ENCODE data around the gene EIF2D.
A peak's percentile ranks its signal among the peaks of the same experiment; 100 is the strongest.

EIF2D gene

DNA sequence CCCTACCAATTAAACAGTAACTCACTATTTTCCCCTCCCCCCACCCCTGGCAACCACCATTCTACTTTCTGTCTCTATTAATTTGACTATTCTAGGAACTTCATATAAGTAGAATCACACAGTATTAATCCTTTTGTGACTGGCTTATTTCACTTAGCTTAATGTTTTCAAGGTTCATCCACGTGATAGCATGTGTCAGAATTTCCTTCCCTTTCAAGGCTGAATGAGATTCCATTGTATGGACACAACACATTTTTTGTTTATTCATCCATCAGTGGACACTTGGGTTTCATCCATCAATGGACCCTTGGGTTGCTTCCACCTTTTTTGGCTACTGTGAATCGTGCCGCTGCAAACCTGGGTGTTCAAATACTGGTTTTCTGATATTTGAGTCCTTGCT, 41.7 kb downstream of the EIF2D start:
- no peak for DNase-seq (ENCODE audit: low read depth in 4 of 4, low spot score in 1 of 4)

DNA sequence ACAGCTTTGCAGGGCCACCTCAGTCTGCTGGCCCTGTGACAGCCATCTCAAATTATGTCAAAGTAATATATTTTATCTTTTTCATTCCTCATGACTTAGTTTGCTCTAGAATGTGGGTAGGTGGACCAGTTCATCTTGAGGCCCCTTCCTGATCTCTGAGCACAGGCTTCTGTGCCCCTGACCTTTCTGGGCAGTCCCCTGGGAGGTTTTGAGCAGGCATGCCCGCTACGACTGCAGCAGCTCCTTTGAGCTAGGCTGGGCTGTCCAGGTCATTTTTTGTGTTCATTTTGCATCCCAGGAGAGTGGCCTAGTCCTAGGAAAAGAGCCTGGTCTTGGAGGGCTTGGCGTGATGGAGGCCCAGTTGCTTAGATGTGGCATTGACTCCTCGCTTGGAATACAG, 42.7 kb downstream of the EIF2D start:
- DNase-seq (ENCODE audit: low read depth in 4 of 4, low spot score in 1 of 4): no peak

DNA sequence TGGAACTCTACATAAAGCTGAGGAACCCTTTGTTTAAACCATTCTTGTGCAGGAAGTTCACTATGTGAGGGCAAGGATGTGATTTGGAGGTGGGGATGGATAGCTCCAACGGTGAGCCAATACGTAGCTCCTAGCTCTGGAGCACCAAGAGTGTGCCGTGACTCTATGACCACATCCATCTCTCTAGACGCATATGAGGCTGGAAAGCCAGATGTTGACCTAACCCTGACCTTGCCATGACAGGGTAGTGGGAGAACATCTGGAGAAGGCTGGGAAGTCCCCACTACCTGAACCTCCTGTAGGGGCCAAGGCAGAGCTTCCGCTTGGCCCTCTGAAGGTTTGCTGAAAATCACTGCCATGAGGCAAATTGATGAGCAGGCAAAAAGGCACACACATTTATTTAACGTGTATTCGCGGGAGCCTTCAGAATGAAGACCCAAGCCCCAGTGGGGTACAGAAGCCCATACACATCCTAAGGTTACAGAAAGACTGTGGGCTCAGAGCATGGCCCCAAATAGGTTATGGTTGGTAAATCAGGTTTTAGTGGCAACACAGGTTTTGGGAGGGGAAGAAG, 43.4 kb downstream of the EIF2D start:
- DNase-seq (ENCODE audit: low read depth in 4 of 4, low spot score in 1 of 4): no peak

- no peak for DNase-seq (ENCODE audit: low read depth in 4 of 4, low spot score in 1 of 4)
Observed at GRCh38 chr1:206568256-206568655, 44.0 kb downstream of the EIF2D start.

DNA sequence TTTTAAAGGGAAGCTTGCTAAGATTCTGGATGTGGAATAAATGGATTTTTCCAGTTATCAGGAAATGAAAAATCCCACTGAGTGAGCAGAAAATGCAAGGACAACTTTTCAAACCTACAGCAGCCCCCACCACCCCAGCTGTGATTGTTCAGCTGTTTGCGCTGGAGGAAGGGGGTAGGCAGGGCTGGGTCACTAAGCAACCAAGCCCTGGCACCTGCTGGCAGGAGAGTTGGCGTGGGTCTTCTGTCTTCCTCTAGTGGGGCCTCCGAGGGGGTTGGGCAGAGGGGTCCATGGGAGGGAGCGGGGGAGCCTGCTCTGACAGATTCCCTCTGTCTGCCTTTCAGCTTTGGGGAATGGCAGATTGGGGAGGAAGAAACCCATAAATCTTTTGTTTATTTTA, 45.3 kb downstream of the EIF2D start:
- DNase-seq (ENCODE audit: low read depth in 4 of 4, low spot score in 1 of 4): no peak

GRCh38 chr1:206565995-206566394, 46.3 kb downstream of the EIF2D start:
- DNase-seq (ENCODE audit: low read depth in 4 of 4, low spot score in 1 of 4): no peak

DNA sequence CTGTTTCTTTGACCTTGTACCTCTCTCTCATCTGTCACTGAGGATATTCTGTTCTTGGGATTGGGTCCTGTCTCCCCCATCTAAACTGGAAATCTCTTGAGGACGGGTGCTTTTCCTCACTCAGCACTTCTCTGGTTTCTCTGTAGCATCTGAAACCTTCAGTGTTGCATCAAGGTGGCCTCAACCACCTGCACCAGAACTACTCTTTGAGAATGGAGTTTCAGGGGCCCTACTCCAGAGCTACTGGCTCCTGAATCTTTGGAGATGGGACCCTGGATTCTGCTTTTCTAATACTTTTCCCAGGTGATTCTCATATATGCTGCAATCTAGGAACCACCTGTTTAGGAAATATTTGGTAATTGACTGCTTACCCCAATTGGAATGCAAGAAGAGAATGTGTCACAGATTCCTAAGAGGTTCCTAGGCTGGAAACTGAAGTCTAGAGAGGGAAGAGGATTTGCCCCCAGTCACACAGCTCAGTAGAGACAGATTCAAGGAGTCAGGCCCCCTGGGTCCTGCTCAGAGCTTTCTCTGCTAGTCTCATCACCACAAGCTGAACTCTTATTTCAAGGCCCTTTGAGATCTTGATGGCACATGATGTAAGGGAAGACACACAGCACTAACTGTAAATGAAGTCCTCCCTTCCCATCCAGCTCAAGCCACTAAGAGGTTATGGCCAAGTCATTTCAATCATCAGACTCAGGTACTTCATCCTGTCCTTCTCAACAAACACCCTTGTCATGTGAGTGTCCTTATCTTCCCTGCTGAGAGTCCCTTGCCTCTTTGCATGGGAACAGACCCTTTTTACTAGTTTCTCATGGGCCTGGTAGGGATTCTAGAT, 48.7 kb downstream of the EIF2D start:
- no peak for DNase-seq (ENCODE audit: low read depth in 4 of 4, low spot score in 1 of 4)

- no peak for DNase-seq (ENCODE audit: low read depth in 4 of 4, low spot score in 1 of 4)
Observed at GRCh38 chr1:206560007-206560716, 52.1 kb downstream of the EIF2D start.

- no peak for DNase-seq (ENCODE audit: low read depth in 4 of 4, low spot score in 1 of 4)
Observed at GRCh38 chr1:206559672-206559995, 52.6 kb downstream of the EIF2D start.

GRCh38 chr1:206558794-206559671, 53.2 kb downstream of the EIF2D start:
- no peak for DNase-seq (ENCODE audit: low read depth in 4 of 4, low spot score in 1 of 4)

GRCh38 chr1:206557636-206558473, 54.4 kb downstream of the EIF2D start:
- no peak for DNase-seq (ENCODE audit: low read depth in 4 of 4, low spot score in 1 of 4)

DNA sequence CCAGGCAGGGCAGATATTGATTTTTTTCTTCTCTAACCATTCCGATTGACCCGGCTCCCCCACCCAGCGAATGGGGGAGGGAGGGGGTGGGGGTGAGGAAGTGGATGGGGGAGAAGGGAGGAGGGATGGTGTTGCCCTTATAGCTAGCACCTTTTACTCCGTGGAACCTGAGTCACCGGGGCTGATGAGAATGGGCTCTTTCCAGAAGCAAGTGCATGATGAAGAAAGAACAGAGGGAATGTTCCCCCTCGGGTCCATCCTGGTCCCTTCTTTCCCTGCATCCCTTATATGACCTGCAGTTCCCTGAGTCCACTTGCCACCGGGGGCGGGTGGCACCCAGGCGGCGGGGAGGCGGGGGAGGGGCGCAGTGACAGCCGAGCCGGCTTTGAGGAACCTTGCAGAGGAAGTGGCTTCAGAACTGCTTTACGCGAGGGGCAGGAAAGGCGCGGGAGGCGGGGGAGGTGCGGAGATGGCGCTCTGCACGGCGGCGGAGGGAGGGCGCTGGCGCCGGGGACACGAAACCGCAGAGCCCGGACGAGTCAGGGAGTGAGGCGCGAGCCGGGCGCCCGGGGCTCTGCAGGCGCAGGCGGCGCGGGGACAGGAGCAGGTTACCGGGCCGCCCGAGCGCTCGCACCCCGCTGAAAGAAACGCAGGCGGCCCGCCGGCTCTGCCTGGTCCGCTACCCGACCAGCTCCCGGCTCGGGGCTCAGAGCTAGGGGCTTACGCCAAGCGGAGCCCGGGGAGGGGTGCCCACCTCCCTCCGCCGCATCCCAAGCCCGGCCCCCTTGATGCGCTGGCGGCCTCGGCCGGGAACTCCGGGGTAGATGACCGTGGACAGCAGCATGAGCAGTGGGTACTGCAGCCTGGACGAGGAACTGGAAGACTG, 55.3 kb downstream of the EIF2D start:
- DNase-seq (ENCODE audit: low read depth in 4 of 4, low spot score in 1 of 4): peak; percentile 61 to 89 (median 72)

DNA sequence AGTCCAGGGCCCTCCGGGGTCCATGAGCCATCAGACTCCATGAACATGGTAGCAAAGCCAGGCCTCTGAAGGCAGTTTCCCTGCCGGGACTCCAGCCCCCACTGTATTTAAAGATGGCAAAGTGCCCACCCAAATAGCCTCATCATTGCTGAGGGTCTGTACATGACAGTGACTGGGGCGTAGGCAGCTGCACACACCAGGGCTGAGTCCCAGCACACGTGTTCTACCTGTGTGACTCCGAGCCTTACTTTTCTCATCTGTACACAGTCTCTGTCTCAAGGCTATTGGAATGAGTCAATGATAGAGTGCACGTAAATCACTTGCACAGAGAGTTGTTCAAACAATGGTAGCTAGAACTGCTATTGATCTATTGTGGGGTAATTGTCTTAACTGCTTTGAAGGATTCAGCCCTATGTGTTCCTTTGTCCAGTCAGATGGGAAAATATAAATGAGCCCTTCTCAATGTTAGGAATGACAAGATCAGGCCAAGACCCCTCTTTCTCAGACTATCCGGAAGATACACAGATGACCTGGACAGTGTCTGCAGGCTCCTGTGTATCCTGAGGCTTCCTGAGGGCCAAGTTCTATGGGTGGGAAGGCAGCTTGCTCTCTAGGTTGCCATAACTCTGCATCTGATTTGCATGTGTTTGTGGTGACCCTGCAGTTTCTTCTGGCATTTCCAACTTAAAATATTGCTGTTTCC, 56.1 kb downstream of the EIF2D start:
- no peak for DNase-seq (ENCODE audit: low read depth in 4 of 4, low spot score in 1 of 4)

GRCh38 chr1:206555473-206555935, 56.8 kb downstream of the EIF2D start:
- DNase-seq (ENCODE audit: low read depth in 4 of 4, low spot score in 1 of 4): no peak

DNA sequence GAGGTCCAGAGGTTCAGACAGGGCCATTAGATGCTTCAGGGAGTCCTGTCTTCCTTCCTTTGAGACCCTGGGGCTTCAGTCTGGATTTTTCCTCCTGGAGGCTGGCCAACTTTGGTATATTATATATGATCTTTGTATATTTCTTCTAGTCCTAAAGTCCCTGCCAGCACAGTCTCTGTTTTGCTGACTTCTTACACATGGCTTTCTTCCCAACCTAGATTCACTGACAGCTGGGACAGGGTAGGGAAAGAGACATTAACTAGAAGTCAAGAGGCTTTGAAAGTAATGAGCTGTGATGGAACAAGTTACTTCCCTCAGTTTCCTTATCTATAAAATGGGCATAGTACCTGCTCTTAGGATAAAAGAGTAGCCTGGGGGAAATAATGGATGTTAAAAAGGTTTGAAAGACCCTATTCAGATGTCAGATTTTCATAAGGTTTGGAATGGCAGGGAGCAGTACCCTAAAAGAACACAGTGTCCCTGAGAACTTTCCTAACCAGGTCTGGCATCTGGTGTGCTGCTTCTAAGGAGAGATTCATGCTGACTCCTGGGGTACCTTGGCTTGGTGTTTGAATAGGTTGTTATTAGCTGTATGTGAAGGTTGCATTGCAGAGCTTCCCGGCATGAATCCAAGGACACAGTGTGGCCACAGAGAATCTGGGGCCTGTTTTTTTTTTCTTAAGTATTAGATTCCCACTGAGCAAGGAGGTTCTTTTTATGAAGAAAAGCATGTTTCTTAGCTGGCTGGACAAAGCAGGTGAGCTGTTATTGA, 57.4 kb downstream of the EIF2D start:
- DNase-seq (ENCODE audit: low read depth in 4 of 4, low spot score in 1 of 4): no peak

DNA sequence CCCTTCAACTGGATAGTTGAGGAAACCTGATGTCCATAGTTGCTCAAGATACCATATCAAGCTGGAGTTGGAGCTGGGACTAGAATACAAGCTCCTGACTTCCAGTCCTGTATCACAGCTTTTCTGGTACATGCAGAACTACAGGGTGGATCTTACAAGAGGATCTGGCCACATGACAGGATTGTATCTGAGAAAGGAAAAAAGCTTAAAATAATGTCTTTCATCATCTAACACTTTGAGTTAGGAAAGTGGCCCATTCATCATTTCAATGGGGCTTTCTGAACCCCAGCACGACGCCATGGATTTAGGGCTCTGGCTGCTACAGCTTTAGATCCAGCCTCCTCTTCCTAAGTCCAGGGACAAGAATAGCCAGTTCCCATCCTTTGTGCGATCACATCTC, 58.1 kb downstream of the EIF2D start:
- no peak for DNase-seq (ENCODE audit: low read depth in 4 of 4, low spot score in 1 of 4)

DNA sequence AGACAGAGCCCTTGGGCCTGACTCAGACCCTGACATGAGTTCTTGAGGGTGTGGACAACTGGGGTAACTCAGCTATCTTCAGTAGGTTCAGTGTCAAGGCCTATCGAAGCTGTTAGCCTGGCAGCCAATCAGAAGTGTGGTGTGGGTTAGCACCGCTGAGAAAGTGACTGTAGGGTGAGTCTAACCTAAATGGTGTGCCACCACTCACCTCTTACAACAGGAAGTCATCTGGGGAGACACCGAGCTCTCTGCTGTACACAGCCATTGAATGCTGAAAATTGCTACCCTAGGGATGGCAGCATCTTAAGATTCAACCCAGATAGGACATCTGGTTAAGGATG, 60.3 kb downstream of the EIF2D start:
- DNase-seq (ENCODE audit: low read depth in 4 of 4, low spot score in 1 of 4): peak in 1 of 4 experiments; percentile 56

DNA sequence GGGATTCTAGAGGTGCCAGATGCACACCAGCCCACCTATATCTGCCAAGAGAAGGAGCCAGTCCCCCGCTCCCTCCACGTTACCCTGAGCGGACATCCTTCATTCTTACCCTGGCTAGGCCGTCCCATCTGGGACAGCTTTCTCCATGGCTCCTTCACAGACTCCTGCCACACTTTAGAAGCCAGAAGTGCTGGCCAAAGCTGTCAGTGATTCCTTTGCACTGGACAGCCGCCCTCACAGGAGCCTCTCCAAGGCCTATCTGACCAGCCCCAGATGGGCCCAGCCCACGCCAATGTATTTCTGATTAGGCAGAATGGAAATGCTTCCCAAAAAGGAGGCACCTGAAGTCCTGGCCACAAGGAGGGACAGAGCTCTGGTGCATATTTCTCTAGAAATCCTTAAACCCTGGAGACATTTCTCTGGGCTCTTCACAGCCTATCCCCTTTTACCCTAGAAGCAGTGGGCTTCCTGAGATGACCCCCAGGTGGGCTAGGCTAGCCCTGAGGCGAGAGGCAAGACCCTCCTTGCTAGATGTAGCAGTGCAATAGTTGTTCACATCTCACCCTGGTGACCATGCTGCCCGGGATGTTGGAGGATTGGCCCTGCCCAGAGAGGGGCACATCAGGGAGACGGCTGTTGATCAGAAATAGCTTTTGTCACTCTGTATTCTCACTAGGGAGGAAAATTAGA, 60.8 kb downstream of the EIF2D start:
- no peak for DNase-seq (ENCODE audit: low read depth in 4 of 4, low spot score in 1 of 4)
